H9 (cell line): ENCODE results near the gene FILIP1. TPM values are rescaled to one million over a fixed set of nuclear protein-coding genes. Genes with fewer than 3 reads are reported as not detected.

Experiments
- DNase-seq: peaks from one replicate; pipeline ENCODE4 v3.0.0-alpha.2; 2017
- H2AFZ ChIP-seq: one replicate; pipeline ENCODE4 v1.6.1; 2013; ENCODE audit warnings: mild to moderate bottlenecking, low read length, control low read depth, moderate library complexity
- H2AK5ac ChIP-seq: 2 replicates; pipeline ENCODE4 v1.6.1; 2013; ENCODE audit warnings: low read length, control low read depth, mixed read lengths; ENCODE audit not compliant: insufficient read length
- H2BK120ac ChIP-seq: one replicate; pipeline ENCODE4 v1.6.1; 2013; ENCODE audit warnings: low read depth, mild to moderate bottlenecking, low read length, control low read depth, inconsistent platforms; ENCODE audit not compliant: poor library complexity, severe bottlenecking
- H2BK12ac ChIP-seq: 2 replicates; pipeline ENCODE4 v1.6.1; 2013; ENCODE audit warnings: low read length, control low read depth, mixed read lengths, low read depth; ENCODE audit not compliant: insufficient read length
- H2BK15ac ChIP-seq: 2 replicates; pipeline ENCODE4 v1.6.1; 2013; ENCODE audit warnings: low read depth, low read length, control low read depth
- H2BK20ac ChIP-seq: one replicate; pipeline ENCODE4 v1.6.1; 2013; ENCODE audit warnings: low read depth, mild to moderate bottlenecking, low read length, control low read depth, inconsistent platforms; ENCODE audit not compliant: poor library complexity, severe bottlenecking
- H2BK5ac ChIP-seq: 2 replicates; pipeline ENCODE4 v1.6.1; 2013; ENCODE audit warnings: low read length, control low read depth, mixed read lengths; ENCODE audit not compliant: insufficient read length
- H3K14ac ChIP-seq: 2 replicates; pipeline ENCODE4 v1.6.1; 2013; ENCODE audit warnings: low read length, control low read depth; ENCODE audit not compliant: insufficient read depth
- H3K18ac ChIP-seq: 2 replicates; pipeline ENCODE4 v1.6.1; 2013; ENCODE audit warnings: low read depth, mild to moderate bottlenecking, mixed read lengths, low read length, control low read depth; ENCODE audit not compliant: insufficient read length
- H3K23ac ChIP-seq: 2 replicates; pipeline ENCODE4 v1.6.1; 2013; ENCODE audit warnings: low read length, control low read depth, mixed read lengths, low read depth; ENCODE audit not compliant: insufficient read length
- H3K23me2 ChIP-seq: 2 replicates; pipeline ENCODE4 v1.6.1; 2013; ENCODE audit warnings: low read depth, mild to moderate bottlenecking, mixed read lengths, low read length, control low read depth; ENCODE audit not compliant: insufficient read length, poor library complexity, severe bottlenecking
- H3K27ac ChIP-seq: 2 replicates; pipeline ENCODE4 v1.5.1; 2013; ENCODE audit warnings: low read length, control low read depth, mixed read lengths, low read depth; ENCODE audit not compliant: insufficient read length
- H3K27me3 ChIP-seq: 2 replicates; pipeline ENCODE4 v1.6.1; 2013; ENCODE audit warnings: low read length, control low read depth, inconsistent platforms; ENCODE audit not compliant: insufficient read depth
- H3K4ac ChIP-seq: 2 replicates; pipeline ENCODE4 v1.6.1; 2013; ENCODE audit warnings: low read depth, mild to moderate bottlenecking, control low read depth, inconsistent platforms, low read length, moderate library complexity
- H3K4me1 ChIP-seq: 2 replicates; pipeline ENCODE4 v1.6.1; 2013; ENCODE audit warnings: low read length, control low read depth, inconsistent platforms; ENCODE audit not compliant: insufficient read depth
- H3K4me2 ChIP-seq: 2 replicates; pipeline ENCODE4 v1.6.1; 2013; ENCODE audit warnings: low read length, control low read depth, mixed read lengths; ENCODE audit not compliant: insufficient read length, insufficient read depth
- H3K56ac ChIP-seq: 2 replicates; pipeline ENCODE4 v1.6.1; 2013; ENCODE audit warnings: low read depth, mild to moderate bottlenecking, mixed read lengths, low read length, control low read depth; ENCODE audit not compliant: insufficient read length
- H3K79me1 ChIP-seq: 2 replicates; pipeline ENCODE4 v1.6.1; 2013; ENCODE audit warnings: low read depth, mild to moderate bottlenecking, moderate library complexity, low read length, control low read depth, inconsistent platforms; ENCODE audit not compliant: insufficient read depth, poor library complexity, severe bottlenecking
- H3K79me2 ChIP-seq: 2 replicates; pipeline ENCODE4 v1.6.1; 2013; ENCODE audit warnings: low read length, control low read depth, inconsistent platforms; ENCODE audit not compliant: insufficient read depth
- H3K9ac ChIP-seq: 2 replicates; pipeline ENCODE4 v1.6.1; 2013; ENCODE audit warnings: low read length, control low read depth, mixed read lengths; ENCODE audit not compliant: insufficient read length; ENCODE audit errors: extremely low read depth
- H3K9me3 ChIP-seq: one replicate; pipeline ENCODE4 v1.6.1; 2013; ENCODE audit warnings: low read depth, low read length, inconsistent platforms; ENCODE audit not compliant: control insufficient read depth
- H3T11ph ChIP-seq: one replicate; pipeline ENCODE4 v1.6.1; 2013; ENCODE audit warnings: mild to moderate bottlenecking, low read length, control low read depth, inconsistent platforms
- H4K20me1 ChIP-seq: one replicate; pipeline ENCODE4 v1.6.1; 2013; ENCODE audit not compliant: control insufficient read depth, insufficient read length, insufficient read depth
- H4K5ac ChIP-seq: 2 replicates; pipeline ENCODE4 v1.6.1; 2013; ENCODE audit warnings: low read depth, mild to moderate bottlenecking, mixed read lengths, low read length, control low read depth; ENCODE audit not compliant: insufficient read length
- H4K8ac ChIP-seq: replicated peaks from 2 replicates; pipeline ENCODE4 v1.6.1; 2013; ENCODE audit warnings: low read length, control low read depth, mixed read lengths, low read depth; ENCODE audit not compliant: insufficient read length
- H4K91ac ChIP-seq: 2 replicates; pipeline ENCODE4 v1.6.1; 2013; ENCODE audit warnings: low read depth, mild to moderate bottlenecking, moderate library complexity, mixed read lengths, low read length, control low read depth; ENCODE audit not compliant: insufficient read length
- H3K27ac Mint-ChIP-seq, 3 experiments: 2 replicates in 2 of 3; 3 replicates in 1 of 3; pipeline ENCODE4 v1.8.0; 2020 to 2021; ENCODE audit warnings: mixed read lengths in 3 of 3, mild to moderate bottlenecking in 1 of 3, moderate library complexity in 1 of 3
- H3K27me3 Mint-ChIP-seq: 2 replicates; pipeline ENCODE4 v1.8.0; 2021; ENCODE audit warnings: low read depth, mild to moderate bottlenecking, moderate library complexity, mixed read lengths
- H3K36me3 Mint-ChIP-seq, 3 experiments: 2 replicates in 2 of 3; 3 replicates in 1 of 3; pipeline ENCODE4 v1.8.0; 2020 to 2021; ENCODE audit warnings: low read depth in 3 of 3, mixed read lengths in 3 of 3; ENCODE audit not compliant: insufficient read depth in 1 of 3
- H3K4me1 Mint-ChIP-seq, 2 experiments: 2 replicates each; pipeline ENCODE4 v1.8.0; 2020; ENCODE audit warnings: mixed read lengths in 2 of 2
- H3K4me3 Mint-ChIP-seq, 2 experiments: 2 replicates in 1 of 2; 3 replicates in 1 of 2; pipeline ENCODE4 v1.8.0; 2020 to 2021; ENCODE audit warnings: mild to moderate bottlenecking in 2 of 2, mixed read lengths in 2 of 2, moderate library complexity in 1 of 2
- H3K9me3 Mint-ChIP-seq, 2 experiments: 2 replicates in 1 of 2; 3 replicates in 1 of 2; pipeline ENCODE4 v1.8.0; 2020; ENCODE audit warnings: mild to moderate bottlenecking in 2 of 2, mixed read lengths in 2 of 2, moderate library complexity in 1 of 2
- total RNA-seq: library from RNA; stranded (reverse); gene quantifications from 2 replicates; pipeline ENCODE4 v1.2.1, GENCODE V29; 2021
- TF ChIP-seq, protein P1 (sequence below): fragments of 200-600 bp; sonication (generic); conservative IDR thresholded peaks from 3 replicates; pipeline ENCODE4 v1.8.0; 2021; ENCODE audit warnings: antibody characterized with exemption, mild to moderate bottlenecking

The FILIP1 gene
- total RNA-seq, 1 experiment from 2014 or later = 10.5 TPM

- H3K18ac ChIP-seq = no peak overlapping the region
- H2BK5ac ChIP-seq = no peak overlapping the region
- Mint-ChIP-seq H3K9me3 (peaks cover 0 to 6% of the 10 kb centered on the region in 2 experiments; a peak in 1 of 5 replicates), H3K4me3 (no peak overlapping the region), H3K27me3 (no peaks in the 10 kb centered on the region), H3K36me3 (peaks cover 0 to 24% (median 13%) of the 10 kb centered on the region in 3 experiments; a peak in 4 of 7 replicates), H3K27ac (no peak overlapping the region), H3K4me1 (peaks cover 7 to 10% of the 10 kb centered on the region in 2 experiments)
- no peaks in the 10 kb centered on the region for H3K79me2 ChIP-seq
- H4K5ac ChIP-seq = no peak overlapping the region
- no peak overlapping the region for H4K91ac ChIP-seq
- H3K23ac ChIP-seq = no peak overlapping the region
- H2AK5ac ChIP-seq = no peak overlapping the region
- no peak overlapping the region for H2BK20ac ChIP-seq
- no peaks in the 10 kb centered on the region for H3K79me1 ChIP-seq
- H3K9ac ChIP-seq = no peak overlapping the region
- H4K20me1 ChIP-seq = no peaks in the 10 kb centered on the region
- no peak overlapping the region for H2BK120ac ChIP-seq
- TF ChIP-seq, protein P1, sequence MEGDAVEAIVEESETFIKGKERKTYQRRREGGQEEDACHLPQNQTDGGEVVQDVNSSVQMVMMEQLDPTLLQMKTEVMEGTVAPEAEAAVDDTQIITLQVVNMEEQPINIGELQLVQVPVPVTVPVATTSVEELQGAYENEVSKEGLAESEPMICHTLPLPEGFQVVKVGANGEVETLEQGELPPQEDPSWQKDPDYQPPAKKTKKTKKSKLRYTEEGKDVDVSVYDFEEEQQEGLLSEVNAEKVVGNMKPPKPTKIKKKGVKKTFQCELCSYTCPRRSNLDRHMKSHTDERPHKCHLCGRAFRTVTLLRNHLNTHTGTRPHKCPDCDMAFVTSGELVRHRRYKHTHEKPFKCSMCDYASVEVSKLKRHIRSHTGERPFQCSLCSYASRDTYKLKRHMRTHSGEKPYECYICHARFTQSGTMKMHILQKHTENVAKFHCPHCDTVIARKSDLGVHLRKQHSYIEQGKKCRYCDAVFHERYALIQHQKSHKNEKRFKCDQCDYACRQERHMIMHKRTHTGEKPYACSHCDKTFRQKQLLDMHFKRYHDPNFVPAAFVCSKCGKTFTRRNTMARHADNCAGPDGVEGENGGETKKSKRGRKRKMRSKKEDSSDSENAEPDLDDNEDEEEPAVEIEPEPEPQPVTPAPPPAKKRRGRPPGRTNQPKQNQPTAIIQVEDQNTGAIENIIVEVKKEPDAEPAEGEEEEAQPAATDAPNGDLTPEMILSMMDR = no peak
- no peaks in the 10 kb centered on the region for H3K9me3 ChIP-seq
- DNase-seq = no peak
- H2AFZ ChIP-seq = no peak overlapping the region
- H3K4ac ChIP-seq = no peak overlapping the region
- H3K56ac ChIP-seq = no peak overlapping the region
- no peaks in the 10 kb centered on the region for H3K27me3 ChIP-seq
- H3K14ac ChIP-seq = no peak overlapping the region
- H4K8ac ChIP-seq = no peak overlapping the region
- no peak overlapping the region for H3K27ac ChIP-seq
- H3K23me2 ChIP-seq = no peaks in the 10 kb centered on the region
- peaks cover 5% of the 10 kb centered on the region; the same call in 1 of the 2 replicates for H3K4me1 ChIP-seq
- no peak overlapping the region for H3T11ph ChIP-seq
- H2BK15ac ChIP-seq = no peak overlapping the region
- no peak overlapping the region for H3K4me2 ChIP-seq
- H2BK12ac ChIP-seq = no peak overlapping the region
Observed at GRCh38 chr6:75315978-75316377, 177.6 kb downstream of the FILIP1 start.
